Mucosa of gallbladder (tissue), 1 donor: ENCODE measurements around the gene ZBTB16. TPM values are rescaled to one million over a fixed set of nuclear protein-coding genes. Genes with fewer than 3 reads are reported as not detected.

Experiments
- total RNA-seq: library from RNA; stranded (reverse); gene quantifications from one replicate; pipeline ENCODE4 v1.2.1, GENCODE V29; 2021
- donor health status: DM: no; HTN: no; CAD: no.

Gene ZBTB16
- total RNA-seq, 1 donor from 2014 or later: 85.4 TPM

Other genes with a start within 250 kb of the ZBTB16 start
- 19.9 TPM for gene USP28, start 184.1 kb upstream of the ZBTB16 start, total RNA-seq
- not detected for gene HTR3B, start 154.9 kb upstream of the ZBTB16 start, total RNA-seq
- 0.29 TPM for gene HTR3A, start 84.6 kb upstream of the ZBTB16 start, total RNA-seq
- gene NNMT, start 236.7 kb downstream of the ZBTB16 start, total RNA-seq: 49.6 TPM